RWPE1 (cell line): ENCODE measurements around the gene HK1.

Experiments
- CTCF ChIA-PET: fragments of 350-600 bp; sonication (Branson Sonifier 250); formaldehyde crosslinking; extraction: SDS; loops from one replicate; lab custom pipeline; 2021; lab: Yijun Ruan, JAX
- POLR2A ChIA-PET: fragments of 400-600 bp; formaldehyde crosslinking; extraction: SDS; loops from one replicate; lab custom pipeline; 2020; ENCODE audit warnings: antibody characterized with exemption; ENCODE audit not compliant: low non-redundant PET; lab: Yijun Ruan, JAX
- DNase-seq: peaks from one replicate; pipeline ENCODE4 v3.0.0; 2012; ENCODE audit warnings: low spot score
- H3K27ac ChIP-seq: fragments of 450-650 bp; 2 replicates; pipeline ENCODE4 v1.5.1; 2017
- CTCF ChIP-seq: fragments of 450-650 bp; conservative IDR thresholded peaks from 2 replicates; pipeline ENCODE4 v1.5.1; 2017; ENCODE audit warnings: low read depth, mild to moderate bottlenecking

Gene HK1

GRCh38 chr10:69402386-69402785, 124.1 kb downstream of the HK1 start:
- TF ChIP-seq CTCF, result no peak
- DNase-seq, result no peak
- POLR2A ChIA-PET, result no interaction called here
- H3K27ac ChIP-seq, result peak overlapping the region; percentile 16; the same call in 1 of the 2 replicates
- CTCF ChIA-PET, result no interaction called here

GRCh38 chr10:69403066-69403465, 124.8 kb downstream of the HK1 start:
- ChIA-PET POLR2A (no interaction called here), CTCF (interaction anchor here (1.7 kb wide), 1 partner anchor 10 kb away, joined by 5 read pairs; no protein-coding TSS in a partner anchor)
- DNase-seq, result no peak
- H3K27ac ChIP-seq, result peak overlapping the region; percentile 16; the same call in 1 of the 2 replicates
- no peak for TF ChIP-seq CTCF

GRCh38 chr10:69403519-69403918, 125.2 kb downstream of the HK1 start:
- ChIA-PET CTCF (interaction anchor here (0.5 to 1.7 kb wide), 3 partner anchors 11 to 793 kb away, joined by 3 to 7 read pairs (median 5); no protein-coding TSS in a partner anchor), POLR2A (interaction anchor here (0.6 kb wide), 1 partner anchor 172 kb away, joined by 3 read pairs; no protein-coding TSS in a partner anchor)
- TF ChIP-seq CTCF, result no peak
- DNase-seq, result no peak
- H3K27ac ChIP-seq, result no peak overlapping the region

GRCh38 chr10:69404786-69405185, 126.5 kb downstream of the HK1 start:
- ChIA-PET POLR2A (no interaction called here), CTCF (interaction anchor here (0.6 to 1.7 kb wide), 2 partner anchors 12 to 495 kb away, joined by 5 read pairs; no protein-coding TSS in a partner anchor)
- TF ChIP-seq CTCF, result no peak
- no peak for DNase-seq
- peak overlapping the region; percentile 78 for H3K27ac ChIP-seq

GRCh38 chr10:69405221-69405620, 126.9 kb downstream of the HK1 start:
- no peak for TF ChIP-seq CTCF
- H3K27ac ChIP-seq, result peak overlapping the region; percentile 78
- CTCF ChIA-PET, result interaction anchor here (0.6 kb wide), 1 partner anchor 495 kb away, joined by 5 read pairs; no protein-coding TSS in a partner anchor
- no peak for DNase-seq
- POLR2A ChIA-PET, result no interaction called here

- ChIA-PET CTCF (interaction anchor here (0.5 to 2.1 kb wide), 6 partner anchors 7 to 238 kb away, joined by 3 to 26 read pairs (median 4); no protein-coding TSS in a partner anchor), POLR2A (interaction anchor here (0.6 kb wide), 1 partner anchor 279 kb away, joined by 3 read pairs; no protein-coding TSS in a partner anchor)
- TF ChIP-seq CTCF, result no peak
- DNase-seq, result no peak
- peak overlapping the region; percentile 78 for H3K27ac ChIP-seq
Measured at GRCh38 chr10:69406302-69406811, 128.1 kb downstream of the HK1 start.
